Astrocyte of the spinal cord (primary cell): ENCODE measurements around the gene TLE1.
"Not testable (repeated sequence)": the region's sequence is repeated elsewhere in the genome, so short reads cannot be mapped to it uniquely, and the experiment has no call there.

Source experiments
- DNase-seq: peaks from one replicate; pipeline ENCODE4 v3.0.0; 2011; ENCODE audit warnings: low read depth, low spot score
- H3K4me3 ChIP-seq: 2 replicates; pipeline ENCODE4 v1.5.1; 2011; ENCODE audit warnings: low read depth, mild to moderate bottlenecking, low read length, moderate library complexity
- CTCF ChIP-seq: IDR thresholded peaks from 2 replicates; pipeline ENCODE4 v1.5.1; 2012; ENCODE audit warnings: low read depth, mild to moderate bottlenecking, low read length, inconsistent platforms
- in situ Hi-C: cut with HindIII; loops from 2 replicates; pipeline ENCODE4 v1.10.0; 2017; ENCODE audit warnings: low sequenced_read_pairs

The TLE1 gene

GRCh38 chr9:81648891-81649290 lies 40.5 kb downstream of the TLE1 start:
- no peak for DNase-seq
- no peak for TF ChIP-seq CTCF
- in situ Hi-C loops: no loop called here
- H3K4me3 ChIP-seq: no peak overlapping the region

GRCh38 chr9:81646337-81646736 lies 43.0 kb downstream of the TLE1 start:
- DNase-seq: no peak
- in situ Hi-C loops: no loop called here
- no peak for TF ChIP-seq CTCF
- H3K4me3 ChIP-seq: no peak overlapping the region

GRCh38 chr9:81644513-81644912 lies 44.8 kb downstream of the TLE1 start:
- in situ Hi-C loops, H3K4me3 ChIP-seq, DNase-seq: not testable (repeated sequence)

GRCh38 chr9:81637276-81637675 lies 52.1 kb downstream of the TLE1 start:
- H3K4me3 ChIP-seq: no peak overlapping the region
- in situ Hi-C loops: no loop called here
- TF ChIP-seq CTCF: no peak
- no peak for DNase-seq

DNA sequence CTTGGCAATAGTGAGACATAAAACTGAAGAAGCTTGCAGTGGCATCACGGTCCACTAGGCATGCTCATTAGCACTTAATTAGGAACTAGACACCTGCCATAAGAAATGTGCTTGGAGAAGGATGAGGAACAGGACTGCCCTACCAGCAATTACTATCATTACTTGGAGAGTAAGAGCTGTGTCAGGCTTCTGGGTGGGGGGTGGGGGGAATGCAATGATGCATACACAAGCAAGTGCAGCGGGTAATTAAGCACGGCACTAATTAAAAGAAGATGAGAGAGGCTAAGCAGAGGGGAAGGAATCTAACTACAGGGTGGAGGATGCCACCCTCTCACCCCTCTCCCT lies 53.1 kb downstream of the TLE1 start:
- in situ Hi-C loops: no loop called here
- H3K4me3 ChIP-seq: no peak overlapping the region
- TF ChIP-seq CTCF: no peak
- no peak for DNase-seq

- peak; percentile 33 for DNase-seq
- in situ Hi-C loops: no loop called here
Measured at GRCh38 chr9:81635521-81636254, 53.7 kb downstream of the TLE1 start.

More at GRCh38 chr9:81635521-81636254, 53.7 kb downstream of the TLE1 start:
- no peak overlapping the region for H3K4me3 ChIP-seq
- TF ChIP-seq CTCF: no peak
